Measurements from ENCODE around the gene LITAF.

LITAF gene

DNA sequence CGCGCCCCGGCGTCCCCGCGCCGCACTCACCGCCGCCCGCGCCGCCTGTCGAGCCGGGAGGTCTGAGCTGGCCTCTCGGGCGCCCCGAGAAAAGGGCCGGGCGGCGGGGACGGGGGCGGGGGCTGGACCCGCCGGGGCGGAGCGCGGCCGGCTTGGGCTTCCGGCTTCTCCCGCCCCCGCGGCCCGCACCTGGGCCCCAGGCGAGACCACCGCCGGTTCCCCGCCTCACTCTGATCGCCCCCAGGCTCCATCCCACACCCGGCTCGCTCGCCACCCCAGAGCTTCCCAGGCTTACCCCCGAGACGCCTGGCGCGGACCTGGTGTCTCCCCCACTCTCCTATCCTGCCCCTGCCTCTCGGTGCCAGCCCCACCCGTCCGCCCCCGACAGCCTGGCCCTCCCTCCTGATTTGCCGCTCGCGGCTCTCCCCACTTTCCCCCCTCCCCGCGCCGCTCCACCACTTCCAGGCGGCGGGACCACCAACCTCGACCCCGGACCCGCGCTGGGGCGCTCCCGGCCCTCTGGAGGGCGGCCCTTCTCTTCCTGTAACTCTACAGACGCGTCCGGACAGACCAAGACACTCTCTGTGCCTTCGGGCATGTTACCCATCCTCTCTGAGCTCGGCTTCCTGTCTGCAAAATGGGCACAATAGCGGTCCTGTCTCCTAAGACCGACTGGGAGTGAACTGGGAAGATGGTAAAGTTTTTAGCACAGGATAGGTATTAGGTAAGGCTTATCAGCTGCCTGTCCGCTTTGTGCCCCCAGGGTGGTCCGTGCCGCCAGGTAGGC is at the start of gene LITAF:
Gene LITAF, minus strand, starts transcription at position 64 of the 787 bp plus-strand sequence. CDS start 30,189 bp downstream, outside the sequence.
- FAIRE-seq: peak; percentile 35
- peak; percentile 73 for DNase-seq (ENCODE audit: insufficient read length, low spot score)

DNA sequence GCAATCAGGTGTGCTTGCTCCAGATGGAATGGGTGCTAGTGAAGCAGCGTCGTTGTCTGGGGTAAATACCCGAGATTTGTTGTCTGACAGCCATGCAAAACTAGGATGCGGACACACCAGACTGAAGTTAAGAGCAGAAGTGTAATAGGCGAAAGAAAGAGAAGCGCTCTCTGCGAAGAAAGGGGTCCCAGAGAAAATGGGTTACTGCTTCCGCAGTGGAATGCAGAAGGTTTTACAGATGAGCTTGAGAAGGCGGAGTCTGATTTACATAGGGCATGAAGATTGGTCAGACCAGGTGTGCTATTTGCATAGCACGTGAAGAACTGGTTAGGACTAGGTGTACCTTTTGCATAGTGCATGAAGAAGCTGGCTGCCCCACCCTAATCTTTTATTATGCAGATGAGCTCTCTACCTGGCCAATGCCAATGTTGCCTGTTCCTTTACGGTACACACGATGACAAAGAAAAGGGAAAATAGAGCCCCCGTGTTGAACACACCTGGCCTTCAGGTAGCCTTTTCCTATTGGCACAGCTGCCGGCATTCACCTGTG is 49.5 kb upstream of the LITAF start:
- FAIRE-seq (no peak), DNase-seq (ENCODE audit: insufficient read length, low spot score) (no peak)

DNA sequence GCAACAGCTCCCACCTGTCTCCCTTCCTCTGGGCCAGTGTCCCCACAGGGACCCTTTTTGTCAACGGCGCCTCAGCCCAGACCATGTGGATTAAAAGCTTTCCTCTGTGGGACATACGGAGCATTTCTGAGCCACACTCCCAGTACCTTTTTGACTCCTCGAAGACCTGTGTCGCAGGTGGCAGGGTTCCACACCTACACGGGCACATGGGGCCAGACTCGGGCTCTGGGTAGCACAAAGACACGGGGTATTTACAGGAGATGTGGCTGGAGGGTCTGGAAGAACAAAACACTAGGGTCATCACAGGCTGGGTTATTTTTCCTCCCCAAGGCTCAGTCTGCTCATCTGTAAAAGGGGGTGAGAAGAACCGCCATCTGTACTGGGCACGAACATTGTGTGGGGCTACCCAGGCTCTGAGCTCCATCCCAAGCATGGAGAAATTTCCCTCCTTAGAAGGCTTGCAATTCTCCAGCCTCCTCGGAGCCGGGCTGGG is 49.0 kb upstream of the LITAF start:
- FAIRE-seq: no peak
- no peak for DNase-seq (ENCODE audit: insufficient read length, low spot score)

DNA sequence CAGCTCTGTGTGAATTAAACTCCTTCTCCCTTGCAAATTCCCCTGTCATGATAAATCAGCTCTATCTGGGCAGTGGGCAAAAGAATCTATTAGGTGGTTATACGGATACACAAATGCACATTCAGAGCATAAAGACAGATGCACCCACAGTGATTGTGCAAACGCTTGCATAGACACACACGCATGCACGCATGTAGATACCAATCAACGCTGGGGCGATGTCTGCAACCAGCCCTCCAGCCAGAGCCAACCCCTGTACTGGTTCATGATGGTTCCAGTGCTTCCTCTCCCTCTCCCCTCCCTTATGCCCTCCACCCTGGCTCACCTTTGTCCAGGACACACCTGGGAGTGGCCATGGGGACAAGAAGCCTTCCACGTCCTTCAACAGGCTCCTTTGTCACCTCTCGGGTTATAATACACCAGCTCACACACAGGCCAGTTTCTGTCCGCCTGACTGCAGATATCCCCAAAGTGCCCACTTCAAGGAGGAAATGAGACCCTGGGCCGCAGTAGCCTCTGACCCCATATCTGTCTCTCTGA is 48.5 kb upstream of the LITAF start:
- FAIRE-seq: no peak
- DNase-seq (ENCODE audit: insufficient read length, low spot score): no peak

DNA sequence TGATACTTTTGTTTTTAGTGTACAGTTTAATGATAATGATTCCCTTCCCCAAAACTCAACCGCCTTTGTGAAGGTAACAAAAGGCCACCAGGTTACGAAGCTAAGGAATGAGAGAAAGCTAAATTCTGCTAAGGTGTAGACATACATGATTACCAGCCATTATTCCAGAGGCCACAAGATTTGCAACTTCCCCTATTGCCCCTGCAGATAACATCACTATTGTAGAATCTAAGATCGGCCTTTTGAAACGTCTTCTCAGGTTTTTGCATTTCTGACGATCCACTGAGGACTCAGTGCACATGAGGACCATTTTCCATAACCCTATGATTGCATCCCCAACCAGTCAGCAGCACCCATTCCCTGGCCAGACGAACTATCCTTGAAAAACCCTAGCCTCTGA is 47.6 kb upstream of the LITAF start:
- no peak for DNase-seq (ENCODE audit: insufficient read length, low spot score)
- FAIRE-seq: no peak

DNA sequence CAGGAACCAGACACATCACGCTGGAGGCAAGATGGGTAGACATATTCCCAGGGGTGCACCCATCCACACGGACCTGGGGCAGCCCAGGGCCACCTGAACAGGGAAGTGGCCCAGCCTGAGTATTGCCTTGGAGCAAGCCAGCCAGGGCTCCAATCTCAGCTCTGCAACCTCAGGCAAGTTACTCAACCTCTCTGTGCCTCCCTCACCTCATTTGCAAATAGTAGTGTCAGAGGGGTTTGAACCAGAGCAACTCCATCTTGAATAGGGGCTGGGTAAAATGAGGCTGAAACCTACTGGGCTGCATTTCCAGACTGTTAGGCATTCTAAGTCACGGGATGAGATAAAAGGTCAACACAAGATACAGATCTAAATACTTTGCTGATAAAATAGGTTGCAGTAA is 46.4 kb upstream of the LITAF start:
- no peak for FAIRE-seq
- DNase-seq (ENCODE audit: insufficient read length, low spot score): no peak

DNA sequence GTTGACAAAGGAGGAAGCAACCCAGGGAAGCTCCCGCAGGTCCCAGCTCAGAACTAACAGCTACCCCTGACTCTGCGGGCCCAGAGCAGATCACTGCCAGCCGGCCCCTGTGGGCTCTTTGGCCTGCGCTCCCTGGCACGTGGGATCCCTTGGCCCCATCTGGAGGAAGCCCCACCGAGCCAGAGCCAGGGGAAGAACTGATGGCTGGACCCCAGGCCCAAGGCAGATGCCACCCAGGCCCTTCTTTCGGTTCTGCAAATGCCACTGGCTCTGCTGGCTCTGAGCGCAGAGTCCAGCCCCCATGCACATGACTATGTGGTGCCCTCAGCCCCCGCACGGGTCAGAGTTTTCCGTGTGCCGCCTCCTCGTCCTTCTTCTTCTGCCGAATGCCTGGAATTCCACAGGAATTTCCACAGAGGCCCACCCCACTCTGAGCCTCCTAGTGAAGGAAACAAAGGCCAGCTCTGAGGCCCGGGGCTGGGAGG is 45.8 kb upstream of the LITAF start:
- DNase-seq (ENCODE audit: insufficient read length, low spot score) (no peak), FAIRE-seq (no peak)

DNA sequence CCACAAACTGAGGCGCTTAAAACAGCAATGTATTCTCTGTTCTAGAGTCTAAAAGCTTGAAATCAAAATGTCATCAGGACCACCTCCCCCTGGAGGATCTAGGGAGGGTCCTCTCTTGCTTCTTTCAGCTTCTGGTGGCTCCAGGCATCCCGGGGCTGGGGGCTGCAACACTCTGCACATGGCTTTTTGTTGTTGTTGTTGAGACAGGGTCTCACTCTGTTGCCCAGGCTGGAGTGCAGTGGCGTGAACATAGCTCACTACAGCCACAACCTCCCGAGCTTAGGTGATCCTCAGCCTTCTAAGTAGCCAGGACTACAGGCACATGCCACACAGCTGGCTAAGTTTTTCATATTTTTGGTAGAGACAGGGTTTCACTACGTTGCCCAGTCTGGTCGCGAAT is 44.5 kb upstream of the LITAF start:
- no peak for FAIRE-seq
- DNase-seq (ENCODE audit: insufficient read length, low spot score): no peak

DNA sequence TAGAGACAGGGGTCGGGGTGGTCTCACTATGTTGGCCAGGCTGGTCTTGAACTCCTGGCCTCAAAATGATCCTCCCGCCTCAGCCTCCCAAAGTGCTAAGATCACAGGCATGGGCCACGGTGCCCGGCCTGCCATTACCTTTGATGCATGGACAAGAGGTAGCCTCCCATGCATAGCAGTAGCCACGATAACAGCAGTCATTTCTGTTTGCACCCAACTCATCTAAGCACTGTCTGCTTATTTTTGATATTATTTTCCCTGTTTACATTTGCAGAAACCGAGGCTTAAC is 44.0 kb upstream of the LITAF start:
- no peak for FAIRE-seq
- DNase-seq (ENCODE audit: insufficient read length, low spot score): no peak

DNA sequence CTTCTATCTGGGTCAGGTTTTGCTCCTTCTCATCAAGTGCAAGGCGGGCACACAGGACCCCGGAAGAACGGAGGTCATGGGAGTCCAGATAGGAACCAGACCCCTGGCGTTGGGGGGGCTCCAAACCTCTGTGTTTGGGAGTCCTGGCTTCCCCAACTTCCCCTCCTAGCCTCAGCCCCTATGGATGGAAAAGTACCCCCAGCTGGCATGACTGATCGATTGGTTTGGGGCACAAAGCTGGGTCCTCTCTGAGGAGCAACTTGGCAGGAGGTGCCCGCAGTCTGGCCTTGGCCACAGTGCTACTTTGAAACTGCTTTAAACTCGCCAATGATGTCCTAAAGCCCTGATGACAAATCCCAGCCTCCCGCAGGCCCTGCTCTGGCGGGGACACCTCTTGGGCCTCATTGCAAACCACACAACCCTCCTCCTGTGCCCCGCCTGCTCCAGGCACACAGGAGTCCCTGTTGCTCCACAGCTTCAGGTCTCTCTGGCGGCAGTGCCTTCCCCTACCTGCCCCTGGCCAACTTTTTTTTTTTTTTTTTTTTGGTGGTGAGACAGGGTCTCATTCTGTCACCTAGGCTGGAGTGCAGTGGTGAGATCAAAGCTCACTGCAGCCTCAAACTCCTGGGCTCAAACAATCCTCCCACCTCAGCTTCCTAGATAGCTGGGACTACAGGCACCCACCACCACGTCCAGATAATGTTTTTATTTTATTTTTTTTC is 43.5 kb upstream of the LITAF start:
- DNase-seq (ENCODE audit: insufficient read length, low spot score): no peak
- no peak for FAIRE-seq

DNA sequence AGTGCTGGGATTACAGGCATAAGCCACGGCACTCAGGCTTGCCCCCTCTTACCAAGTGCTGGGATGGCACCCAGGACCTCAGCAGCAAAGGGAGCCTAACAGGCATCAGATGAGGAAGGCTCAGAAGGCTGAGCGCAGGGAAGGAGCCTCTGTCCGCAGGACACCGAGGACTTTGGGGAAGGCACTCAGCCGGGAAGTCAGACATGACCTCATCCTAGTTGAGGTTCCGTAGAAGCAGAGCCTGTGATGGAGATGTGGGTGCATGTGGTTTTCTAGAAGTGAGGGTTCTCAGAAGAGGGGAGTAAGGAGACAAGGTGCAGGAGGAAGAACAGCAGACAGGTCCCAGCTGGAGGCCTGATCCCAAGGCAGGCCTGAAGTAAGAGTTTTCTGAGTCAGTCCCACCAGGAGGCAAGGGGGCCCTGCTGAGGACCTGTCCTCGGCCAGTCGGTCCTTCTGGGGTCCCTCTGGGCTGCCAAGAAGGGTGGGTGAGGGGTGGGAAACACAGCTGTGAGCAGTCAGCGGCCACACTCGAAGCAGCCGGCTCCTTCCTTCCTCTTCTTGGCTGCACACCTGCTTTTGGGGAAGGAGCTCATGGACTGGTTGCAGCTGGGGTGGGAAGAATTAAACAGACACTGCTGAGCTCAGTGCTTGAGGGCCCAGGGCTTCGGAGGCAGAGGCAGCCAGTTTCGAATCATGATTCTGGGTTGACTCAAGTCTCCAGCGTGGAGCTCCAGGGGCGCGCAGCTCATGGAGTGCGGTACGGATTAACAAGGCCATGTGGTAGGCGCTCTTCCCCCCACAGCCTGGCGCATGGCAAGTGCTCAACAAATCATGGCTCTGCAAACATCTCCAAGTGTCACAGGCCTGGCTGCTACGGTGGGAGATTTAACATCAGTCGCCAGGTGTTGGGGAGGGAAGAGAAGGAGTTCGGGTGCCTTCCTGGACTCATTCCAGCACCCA is 42.6 kb upstream of the LITAF start:
- FAIRE-seq (no peak), DNase-seq (ENCODE audit: insufficient read length, low spot score) (no peak)

DNA sequence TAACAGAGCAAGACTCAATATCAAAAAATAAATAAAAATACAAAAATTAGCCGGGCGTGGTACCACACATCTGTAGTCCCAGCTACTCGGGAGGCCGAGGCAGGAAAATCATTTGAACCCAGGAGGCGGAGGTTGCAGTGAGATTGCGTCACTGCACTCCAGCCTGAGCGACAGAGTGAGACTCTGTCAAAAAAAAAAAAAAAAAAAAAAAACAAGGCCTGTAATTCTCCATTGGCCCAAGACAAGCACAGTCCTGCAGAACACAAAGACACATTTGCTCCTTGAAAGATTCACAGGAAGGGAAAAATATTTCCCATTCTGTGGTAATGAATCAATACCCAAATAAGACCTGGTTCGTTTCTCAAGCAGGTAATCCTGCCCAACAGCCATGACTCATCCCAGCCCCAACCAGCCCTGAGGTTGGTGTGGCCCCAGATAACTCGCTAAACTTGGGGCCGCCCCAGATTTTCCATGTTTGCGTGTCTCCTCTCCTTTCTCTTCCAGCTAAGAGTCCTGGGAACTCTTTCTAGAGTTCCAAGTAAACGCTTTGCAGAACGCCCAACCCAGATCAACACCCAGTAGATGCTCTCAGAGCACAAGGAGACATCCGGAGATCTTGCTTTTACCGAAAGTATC is 41.2 kb upstream of the LITAF start:
- no peak for DNase-seq (ENCODE audit: insufficient read length, low spot score)
- FAIRE-seq: no peak

DNA sequence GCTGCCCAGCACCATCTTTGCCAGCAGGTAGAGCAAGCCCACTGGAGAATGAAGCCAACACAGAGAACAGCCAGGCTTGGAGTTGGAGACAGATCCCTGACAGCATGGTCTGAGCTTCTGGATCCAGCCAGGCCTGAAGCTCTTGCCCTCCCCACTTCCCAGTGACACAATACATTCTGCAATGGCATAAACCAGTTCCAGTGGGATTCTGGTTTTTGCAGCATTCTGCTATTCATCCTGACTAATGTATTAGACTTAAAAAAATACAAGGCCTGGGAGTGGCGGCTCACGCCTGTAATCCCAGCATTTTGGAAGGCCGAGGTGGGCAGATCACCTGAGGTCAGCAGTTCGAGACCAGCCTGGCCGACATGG is 40.6 kb upstream of the LITAF start:
- no peak for DNase-seq (ENCODE audit: insufficient read length, low spot score)
- FAIRE-seq: no peak

DNA sequence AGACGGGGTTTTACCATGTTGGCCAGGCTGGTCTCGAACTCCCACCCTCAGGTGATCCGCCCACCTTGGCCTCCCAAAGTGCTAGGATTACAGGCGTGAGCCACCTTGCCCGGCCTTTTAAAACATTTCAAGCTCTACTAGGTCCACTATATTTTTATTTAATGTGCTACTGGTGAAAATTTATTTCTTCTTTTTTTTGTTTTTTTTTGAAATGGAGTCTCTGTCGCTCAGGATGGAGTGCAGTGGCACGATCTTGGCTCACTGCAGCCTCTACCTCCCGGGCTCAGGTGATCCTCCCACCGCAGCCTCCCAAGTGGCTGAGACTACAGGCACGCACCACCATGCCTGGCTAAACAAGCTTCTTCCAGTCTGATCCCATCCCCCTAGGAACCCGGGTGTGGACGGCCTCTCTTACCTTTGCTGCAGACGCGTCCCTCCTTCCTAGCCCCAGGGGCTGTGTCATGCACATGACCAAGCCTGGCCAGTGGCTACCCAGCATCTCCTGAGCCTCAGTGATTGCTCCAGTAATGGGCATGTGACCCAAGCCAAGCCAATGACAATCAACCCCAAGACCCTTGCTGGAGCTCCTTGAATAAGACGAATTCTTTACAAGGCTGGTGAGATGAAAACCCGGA is 40.1 kb upstream of the LITAF start:
- DNase-seq (ENCODE audit: insufficient read length, low spot score) (no peak), FAIRE-seq (no peak)

DNA sequence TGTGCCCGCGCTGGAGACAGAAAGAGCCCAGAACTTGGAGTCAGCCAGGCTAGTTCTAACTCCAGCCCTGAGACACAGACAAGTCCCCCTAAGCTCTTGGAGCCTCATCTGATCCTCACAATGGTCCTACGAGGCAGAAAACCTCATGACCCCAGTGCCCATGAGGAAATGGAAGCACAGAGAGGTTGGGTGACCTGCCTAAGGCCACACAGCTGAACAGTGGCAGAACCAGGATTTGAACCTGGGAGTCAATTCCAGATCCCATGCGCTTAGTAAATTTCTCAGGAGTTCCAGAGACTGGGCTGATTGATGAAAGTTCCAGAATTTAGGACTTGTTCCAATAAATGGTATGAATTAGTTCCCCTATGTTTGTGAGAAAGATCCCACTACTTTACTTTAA is 39.0 kb upstream of the LITAF start:
- DNase-seq (ENCODE audit: insufficient read length, low spot score) (no peak), FAIRE-seq (no peak)

DNA sequence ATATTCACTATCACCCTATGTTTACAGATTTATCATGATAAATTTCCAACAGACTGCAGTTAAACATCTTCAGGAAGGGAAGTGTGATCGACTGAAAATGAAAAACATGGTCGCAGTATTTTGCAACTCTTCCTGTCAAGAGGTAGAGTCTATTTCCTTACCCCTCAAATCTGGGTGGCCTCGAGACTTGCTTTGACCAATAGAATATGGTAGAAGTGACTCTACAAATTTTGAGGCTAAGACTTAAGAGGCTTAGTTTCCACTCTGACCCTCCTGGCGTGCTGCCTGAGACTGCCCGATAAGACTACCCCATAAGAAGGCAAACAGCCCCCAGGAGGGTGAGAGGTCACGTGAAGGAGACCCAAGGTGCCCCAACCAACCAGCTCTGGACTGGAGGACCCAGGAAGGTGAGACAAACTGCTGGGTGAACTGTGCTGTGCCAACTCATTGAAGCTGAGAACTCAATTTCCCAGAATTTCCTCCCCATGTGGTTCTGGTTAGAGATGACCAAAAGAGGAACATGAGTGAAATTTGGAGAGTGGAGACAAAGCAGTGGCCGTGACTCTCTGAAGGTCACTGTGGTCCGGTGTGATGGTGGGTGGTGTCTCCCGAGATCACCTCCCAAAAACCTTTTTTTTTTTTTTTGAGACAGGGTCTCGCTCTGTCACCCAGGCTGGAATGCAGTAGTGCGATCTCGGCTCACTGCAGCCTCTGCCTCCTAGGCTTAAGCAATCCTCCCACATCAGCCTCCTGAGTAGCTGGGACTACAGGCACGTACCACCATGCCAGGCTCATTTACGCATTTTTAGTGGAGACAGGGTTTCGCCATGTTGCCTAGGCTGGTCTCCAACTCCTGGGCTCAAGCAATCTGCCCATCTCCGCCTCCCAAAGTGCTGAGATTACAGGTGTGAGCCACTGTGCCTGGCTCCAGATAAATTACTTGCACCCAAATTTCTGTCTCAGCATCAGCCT is 38.2 kb upstream of the LITAF start:
- FAIRE-seq: peak; percentile 52
- no peak for DNase-seq (ENCODE audit: insufficient read length, low spot score)

DNA sequence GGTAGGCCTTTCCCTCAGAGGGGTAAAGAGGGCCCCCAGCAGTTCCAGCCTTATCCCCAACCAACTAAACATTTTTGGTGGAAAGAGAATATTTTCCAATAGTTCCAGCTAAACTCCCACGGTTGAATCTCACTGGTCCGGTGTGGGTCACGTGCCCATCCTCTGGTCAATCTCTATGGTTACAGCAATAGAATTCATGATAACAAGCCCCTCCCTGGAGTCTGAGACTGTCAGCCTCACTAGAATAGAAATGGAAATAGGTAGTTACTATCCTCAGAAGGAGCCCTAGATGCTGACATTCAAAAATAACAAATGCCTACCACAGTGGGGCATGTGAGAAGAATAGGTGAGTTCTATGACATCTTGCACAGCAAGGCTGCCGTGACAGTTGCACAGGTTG is 37.5 kb upstream of the LITAF start:
- DNase-seq (ENCODE audit: insufficient read length, low spot score): no peak
- FAIRE-seq: peak; percentile 37

DNA sequence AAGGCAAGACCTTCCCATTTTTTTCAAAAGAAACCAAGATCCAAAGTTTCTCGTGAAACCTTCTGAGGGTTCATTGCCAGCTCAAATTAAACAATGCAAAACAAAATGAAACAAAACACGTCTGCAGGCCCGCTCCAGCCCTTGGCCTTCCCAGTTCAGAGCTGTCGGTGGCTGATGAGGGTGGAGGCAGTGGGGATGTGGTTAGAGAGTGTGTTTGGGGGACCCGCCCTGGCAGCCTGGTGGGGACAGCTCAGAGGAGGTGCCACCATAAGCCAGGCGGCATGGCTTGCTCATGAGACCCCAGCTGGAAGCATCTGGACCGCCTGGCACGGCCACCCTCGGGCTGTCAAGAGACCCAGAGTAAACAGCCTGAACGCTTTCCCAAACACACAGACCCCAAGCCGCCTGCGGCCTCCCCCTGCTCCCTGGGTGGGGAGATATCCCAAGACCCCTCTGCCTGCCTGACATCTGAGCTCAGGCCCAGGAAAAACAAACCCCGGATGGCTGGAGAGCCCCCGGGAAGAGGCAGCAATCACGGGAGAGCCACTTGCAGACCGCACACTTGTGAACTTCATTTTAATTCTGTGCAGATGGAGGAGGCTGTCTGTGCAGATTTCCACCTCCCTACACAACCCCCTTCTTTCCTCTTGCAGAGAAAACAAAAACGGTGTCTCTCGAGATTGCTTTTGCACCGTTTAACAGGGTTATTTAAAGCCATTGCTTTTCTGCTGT is 35.4 kb upstream of the LITAF start:
- FAIRE-seq (peak; percentile 87), DNase-seq (ENCODE audit: insufficient read length, low spot score) (no peak)

All from GM19239 (cell line).